ENCODE data around the gene TNFRSF11A.

The TNFRSF11A gene

DNA sequence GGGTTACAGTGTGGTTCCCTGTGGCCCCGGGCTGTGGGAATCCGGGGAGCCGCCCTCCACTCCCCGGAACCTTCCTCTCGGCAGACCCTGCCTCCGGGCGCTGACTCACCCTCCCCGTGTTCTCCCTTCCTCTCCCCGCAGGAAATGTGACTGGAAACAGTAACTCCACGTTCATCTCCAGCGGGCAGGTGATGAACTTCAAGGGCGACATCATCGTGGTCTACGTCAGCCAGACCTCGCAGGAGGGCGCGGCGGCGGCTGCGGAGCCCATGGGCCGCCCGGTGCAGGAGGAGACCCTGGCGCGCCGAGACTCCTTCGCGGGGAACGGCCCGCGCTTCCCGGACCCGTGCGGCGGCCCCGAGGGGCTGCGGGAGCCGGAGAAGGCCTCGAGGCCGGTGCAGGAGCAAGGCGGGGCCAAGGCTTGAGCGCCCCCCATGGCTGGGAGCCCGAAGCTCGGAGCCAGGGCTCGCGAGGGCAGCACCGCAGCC lies 59.5 kb downstream of the TNFRSF11A start:
- DNase-seq = no peak

DNA sequence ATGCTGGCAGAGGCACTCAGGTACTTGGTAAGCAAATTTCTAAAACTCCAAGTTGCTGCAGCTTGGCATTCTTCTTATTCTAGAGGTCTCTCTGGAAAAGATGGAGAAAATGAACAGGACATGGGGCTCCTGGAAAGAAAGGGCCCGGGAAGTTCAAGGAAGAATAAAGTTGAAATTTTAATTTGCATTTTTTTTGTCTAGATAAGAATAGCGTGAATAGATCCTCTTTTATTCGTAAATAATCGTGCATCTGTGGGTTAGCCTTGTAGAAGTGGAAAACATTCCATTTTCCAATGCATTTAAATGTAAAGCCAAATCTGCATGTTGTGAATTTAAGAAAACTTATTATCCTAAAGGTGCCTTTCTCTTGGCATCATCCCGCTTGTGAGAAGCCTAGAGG lies 61.0 kb downstream of the TNFRSF11A start:
- DNase-seq = no peak

DNA sequence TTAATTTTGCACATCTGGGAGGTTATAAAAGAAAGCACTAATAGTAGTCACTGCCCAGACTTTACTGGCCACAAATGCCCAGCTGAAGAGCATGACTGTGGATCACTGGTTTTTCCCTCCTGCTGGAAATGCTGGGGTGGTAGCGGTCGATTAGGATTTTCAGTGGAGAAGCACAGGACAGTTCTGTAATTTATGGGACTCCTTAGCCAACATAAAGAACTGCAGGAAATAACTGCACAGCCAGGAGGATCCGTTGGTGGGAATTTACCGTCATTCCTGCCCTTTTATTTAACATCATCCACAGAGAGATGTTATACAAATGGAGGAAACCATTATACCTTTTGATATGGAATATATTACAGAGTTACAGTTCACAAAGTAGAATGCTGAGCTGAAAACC lies 61.5 kb downstream of the TNFRSF11A start:
- no peak for DNase-seq

DNA sequence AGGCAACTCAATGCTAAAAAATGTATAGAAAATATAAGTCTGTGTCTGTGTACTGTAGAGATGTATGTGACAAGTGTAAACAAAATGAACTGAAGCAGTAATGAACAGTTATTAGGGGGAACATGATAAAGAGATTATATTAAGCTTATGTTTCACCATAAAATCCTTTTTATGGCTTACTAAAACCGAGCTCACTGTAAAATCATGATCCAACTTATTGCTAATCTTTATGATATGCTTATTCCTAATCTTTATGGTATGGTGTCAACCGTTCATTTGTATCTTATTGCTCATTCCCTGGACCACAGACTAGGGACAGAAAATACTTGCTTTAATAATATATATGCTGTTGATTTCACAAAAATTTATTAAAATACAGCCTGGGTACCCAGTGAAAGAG lies 62.1 kb downstream of the TNFRSF11A start:
- DNase-seq = no peak

DNA sequence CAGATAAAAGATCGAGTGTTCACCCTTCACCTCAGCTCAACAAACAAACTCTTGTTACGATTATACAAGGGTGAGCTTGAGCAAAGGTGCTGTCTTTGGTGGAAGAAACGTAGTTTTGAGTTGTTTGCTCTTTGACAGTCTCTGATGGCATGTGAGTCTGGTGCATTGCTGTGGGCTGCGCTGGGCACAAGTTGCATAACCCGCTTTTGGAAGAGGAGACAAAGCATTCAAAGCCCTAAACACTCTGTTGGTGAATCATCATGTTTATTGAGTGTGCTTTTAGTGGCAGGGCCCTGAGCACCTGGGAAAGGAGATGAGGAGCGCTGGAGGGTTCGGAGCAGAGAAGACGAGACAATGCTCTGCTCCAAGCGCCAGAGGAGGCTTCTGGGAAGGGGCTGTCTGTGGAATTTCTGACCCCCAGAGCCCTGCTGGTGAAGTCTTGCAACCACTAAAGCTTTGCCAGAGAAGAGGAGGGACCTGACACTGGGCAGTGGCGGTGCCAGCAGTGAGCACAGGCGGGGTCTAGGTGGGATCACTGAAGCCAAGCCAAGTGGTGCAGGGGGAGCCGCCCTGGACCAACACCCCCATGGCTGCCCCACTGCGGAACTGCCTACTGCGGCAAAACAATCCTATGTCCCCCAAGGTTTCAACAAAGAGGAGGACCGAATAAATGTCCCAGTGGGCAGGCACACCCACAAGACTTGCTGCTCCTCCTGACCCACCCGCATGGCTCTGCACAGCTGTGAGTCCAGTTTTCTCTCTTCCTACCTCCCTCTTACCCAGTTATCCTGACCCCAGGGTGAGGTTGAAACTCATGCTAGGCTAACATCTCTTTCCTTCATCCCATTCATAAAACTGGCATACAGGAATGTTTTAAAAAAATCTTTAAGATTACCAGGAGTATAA lies 64.0 kb downstream of the TNFRSF11A start:
- DNase-seq = no peak

DNA sequence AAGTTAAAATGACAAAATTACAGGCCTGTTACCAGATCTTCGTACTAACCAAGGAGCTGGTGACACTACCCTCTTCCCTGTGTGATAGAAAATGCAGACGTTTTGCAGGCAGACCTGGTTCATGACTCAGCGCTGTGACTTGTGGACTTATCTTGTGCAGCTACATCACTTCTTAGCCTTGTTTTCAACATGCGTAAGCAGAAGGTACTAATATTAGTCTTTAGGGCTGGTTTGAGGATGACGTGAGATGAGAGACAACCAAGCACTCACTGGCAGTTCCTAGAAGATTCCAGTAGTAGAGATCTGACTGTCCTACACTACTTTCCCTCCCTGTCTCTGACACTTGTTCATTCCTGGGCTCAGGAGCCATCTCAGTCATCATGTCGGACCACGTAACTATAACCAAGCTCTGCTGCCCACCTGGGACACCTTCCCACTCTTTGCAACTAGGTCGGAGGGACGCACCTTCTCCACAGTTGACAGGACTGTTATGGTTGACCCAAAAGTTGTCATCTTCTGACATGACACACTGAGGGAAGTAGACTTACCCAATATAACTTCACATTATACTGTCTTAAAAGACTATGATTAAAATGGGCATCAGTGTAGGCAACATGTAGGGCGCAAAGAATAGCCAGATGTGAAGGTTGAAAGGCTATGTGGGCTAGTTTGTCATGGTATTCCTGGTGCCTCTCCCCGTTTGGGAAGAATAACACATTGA lies 64.8 kb downstream of the TNFRSF11A start:
- DNase-seq = no peak

DNA sequence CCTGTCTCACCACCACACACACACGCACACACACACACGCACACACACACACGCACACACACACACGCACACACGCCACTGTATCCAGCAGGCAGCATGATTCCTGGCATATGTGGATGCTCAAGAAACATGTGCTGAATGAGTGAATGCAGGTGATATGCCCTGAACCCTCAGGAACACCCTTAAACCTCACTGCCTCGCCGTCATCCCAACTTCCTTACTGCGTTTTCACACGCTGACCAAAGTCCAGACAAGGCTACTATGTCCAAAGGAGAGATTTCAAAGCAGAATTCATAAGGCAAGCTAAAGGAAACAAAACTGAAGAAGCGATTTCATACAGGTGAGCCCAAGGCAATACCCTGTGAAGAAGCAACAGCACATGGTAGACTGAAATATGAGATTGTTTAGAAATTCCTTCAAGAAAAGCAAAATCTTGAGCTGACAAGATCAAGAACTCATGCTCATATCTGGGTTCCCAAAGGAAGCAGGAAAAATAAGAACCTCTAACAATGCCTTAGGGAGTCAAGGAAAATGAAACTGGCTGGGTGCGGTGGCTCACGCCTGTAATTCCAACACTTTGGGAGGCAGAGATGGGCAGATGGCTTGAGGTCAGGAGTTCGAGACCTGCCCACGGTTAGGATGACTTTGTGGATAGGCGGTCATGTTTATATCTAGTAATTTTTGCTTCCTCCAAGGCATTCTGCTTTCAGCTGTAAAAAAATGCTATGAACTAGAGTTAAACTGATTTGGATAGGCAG lies 69.1 kb downstream of the TNFRSF11A start:
- DNase-seq = no peak

DNA sequence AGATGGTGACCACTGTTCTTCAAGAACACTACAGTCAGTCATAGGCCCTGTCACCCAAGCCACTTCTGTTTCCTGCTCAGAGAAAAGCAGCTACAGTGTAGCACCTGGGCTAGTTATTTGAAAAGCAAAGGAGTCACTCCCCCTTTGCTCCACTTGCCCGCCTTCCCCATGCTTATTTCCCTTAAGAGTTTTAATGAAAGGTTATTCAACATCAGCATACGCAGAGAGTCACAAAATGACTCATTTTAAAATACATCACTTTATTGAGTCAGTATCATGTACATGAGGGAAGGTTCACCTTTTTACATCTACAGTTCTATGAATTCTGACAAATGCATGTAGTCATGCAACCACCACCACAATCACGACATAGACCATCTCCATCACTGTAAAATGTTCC lies 71.3 kb downstream of the TNFRSF11A start:
- no peak for DNase-seq

DNA sequence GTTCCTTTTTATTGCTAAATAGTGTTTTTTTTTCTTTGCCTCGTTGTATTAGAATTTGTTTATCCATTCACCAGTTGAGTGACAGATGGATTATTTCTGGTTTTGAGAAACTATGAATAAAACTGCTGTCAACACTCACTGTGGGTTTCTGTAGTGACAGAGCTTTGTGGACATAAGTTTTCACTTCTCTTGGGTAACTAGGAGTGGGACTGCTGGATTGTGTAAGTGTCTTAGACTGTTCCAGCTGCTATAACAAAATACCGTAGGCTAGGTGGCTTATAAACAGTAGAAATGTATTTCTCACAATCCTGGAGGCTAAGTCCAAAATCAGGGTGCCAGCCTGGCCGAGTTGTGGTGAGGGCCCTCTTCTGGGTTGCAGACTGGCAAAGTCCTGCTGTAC lies 71.9 kb downstream of the TNFRSF11A start:
- no peak for DNase-seq

DNA sequence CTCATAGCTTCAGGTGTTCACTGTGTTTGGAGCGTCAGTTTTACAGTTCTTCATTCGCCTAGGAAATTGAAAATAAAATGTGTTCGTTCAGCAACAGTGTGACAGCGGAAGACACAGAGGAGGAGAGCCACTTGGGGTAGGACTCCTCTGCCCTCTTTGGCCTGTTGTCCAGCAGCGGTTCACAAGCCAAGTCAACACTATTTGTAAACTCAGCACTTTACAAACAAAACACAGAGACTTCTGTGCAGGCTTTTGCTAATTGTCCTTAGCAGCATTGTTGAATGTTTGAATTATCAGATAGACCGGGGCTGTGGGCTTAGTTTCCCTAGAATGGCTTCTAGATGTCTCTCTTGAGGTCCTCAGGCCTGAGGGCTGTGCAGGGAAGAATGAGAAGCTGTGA lies 73.2 kb downstream of the TNFRSF11A start:
- no peak for DNase-seq

DNA sequence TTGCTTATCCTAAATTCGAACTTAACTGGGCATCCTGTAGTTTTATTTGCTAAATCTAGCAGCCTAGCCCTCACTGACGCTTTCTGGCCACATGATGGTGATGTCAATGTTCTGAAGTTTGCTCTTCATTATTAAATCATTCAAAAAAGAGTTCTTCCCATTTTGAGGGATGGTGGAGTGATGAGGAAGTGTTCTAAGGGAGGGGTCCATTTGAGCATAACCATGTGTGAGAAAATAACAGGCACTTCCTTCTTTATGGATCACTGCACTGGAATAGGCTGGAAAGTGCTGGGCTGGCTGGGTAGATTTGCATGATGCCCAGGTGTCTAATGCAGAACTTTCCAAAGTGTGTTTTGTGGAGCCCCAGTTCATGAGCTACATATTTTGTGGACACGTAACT lies 74.2 kb downstream of the TNFRSF11A start:
- no peak for DNase-seq

DNA sequence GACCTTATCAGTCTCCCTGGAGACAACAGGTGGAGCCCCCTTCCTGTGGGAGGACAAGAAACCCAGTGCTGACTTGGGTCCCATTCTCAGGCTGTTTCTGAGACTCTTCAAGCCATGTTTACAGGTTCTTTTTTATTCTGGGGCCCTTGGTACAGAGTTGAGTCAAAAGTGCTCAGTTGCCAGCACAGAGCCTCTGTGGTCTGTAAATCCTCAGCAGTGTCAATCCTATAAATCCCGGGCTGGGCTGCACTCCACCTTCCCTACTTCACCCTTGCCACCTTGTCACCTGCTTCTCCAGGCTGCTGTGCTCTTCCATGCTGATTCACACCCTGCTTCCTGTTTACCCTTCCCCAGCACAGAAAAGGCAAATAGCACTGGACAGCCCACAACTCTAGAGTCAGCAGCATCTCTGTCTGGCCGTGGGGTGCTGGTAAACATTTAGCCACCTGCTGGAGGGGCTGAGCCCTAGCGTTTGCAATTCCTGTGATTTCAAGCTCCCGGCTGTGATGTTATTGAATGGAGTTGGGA lies 74.7 kb downstream of the TNFRSF11A start:
- DNase-seq = peak; percentile 23

DNA sequence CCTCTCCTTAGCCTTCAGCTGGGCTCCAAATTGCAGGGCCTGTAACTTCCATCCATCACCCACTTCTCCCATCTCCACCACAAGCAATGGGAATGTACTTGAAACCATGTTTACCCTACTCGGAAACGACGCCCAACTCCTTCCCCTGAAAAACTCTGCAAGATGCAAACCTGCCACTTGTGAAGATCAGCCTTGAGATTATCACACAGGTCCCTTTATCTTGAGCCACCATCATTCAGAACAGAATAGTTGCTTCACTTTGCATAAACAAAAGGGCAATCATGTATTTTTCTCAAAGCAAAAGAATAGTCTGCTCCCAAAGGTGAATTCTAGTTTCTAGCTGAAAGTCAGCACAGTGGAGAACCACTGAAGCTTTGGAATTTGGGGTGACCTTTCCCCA lies 75.8 kb downstream of the TNFRSF11A start:
- DNase-seq = no peak

DNA sequence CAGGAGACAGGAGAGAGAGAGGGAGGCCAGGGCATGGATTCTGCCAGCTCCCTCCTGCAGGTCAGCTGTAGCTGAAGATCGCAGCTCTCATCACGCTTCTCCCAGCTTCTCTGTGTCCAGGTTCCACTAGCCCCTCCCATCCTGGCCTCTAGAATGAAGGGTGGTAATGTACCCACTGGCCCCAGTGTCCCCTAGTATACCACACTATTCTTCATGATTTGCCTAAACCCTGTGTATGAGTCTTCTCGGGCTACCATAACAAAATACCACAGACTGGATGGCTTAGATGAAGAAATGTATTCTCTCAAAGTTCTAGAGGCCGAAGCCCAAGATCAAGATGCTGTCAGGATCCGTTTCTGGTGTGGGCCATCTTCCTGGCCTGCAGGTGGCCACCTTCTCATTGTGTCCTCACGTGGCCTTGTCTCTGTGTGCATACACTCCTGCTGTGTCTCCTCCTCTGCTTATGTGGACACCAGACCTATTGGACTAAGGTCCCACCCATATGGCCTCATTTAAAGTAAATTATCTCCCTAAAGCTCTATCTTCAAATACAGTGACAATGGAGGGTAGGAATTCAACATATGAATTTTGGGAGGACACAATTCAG lies 77.3 kb downstream of the TNFRSF11A start:
- no peak for DNase-seq

DNA sequence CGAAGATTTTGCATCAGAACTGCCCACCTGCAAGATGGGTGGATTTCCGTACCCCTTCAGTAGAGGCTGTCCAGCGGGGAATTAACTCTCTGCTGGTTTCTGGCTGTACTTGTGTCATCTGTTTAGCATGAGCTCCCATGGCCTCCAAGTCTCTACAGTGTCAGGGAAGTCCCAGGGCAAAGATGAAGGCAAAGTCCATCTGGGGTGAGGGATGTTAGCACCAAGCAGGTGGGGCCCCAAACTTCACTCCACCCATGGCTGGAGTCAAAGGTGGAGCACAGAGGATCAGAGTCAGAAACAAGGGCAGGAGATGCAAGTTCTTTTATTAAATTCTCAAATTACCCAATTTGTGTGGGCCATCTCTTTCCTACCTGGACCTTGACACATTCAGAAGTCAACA lies 78.0 kb downstream of the TNFRSF11A start:
- no peak for DNase-seq

DNA sequence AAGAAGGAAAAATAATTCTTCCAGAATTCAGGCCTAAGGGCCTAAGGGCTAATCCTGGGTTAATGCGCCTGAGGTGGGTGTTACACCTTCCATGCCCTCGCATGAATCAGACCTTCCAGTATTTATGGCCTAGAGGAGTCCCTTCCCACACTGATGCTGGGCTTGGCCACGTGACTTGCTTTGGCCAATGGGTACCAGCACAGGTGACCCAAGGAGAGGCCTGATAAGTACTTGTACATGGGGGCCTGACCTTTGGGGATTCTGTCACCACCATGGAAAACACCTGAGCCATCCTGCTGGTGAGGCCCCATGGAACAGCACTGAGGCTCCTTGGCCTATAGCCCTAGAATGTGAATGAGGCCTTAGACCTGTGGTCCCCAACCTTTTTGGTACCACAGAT lies 79.8 kb downstream of the TNFRSF11A start:
- no peak for DNase-seq

DNA sequence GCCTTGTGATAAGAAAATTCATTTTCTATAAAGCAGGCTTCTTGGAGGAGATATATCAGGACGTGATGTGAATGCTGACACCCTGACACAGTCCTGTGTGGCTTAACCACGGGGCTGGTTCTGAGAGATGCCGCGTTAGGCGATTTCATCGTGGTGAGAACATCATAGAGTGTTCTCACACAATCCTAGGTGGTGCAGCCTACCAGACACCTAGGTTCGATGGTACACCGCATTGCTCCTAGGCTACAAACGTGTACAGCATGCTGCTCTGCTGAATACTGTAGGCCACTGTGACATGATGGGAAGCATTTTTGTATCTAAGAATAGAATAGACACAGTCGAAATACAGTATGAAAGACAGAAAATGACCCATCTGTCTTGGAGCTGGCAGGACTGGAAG lies 82.5 kb downstream of the TNFRSF11A start:
- DNase-seq = no peak

DNA sequence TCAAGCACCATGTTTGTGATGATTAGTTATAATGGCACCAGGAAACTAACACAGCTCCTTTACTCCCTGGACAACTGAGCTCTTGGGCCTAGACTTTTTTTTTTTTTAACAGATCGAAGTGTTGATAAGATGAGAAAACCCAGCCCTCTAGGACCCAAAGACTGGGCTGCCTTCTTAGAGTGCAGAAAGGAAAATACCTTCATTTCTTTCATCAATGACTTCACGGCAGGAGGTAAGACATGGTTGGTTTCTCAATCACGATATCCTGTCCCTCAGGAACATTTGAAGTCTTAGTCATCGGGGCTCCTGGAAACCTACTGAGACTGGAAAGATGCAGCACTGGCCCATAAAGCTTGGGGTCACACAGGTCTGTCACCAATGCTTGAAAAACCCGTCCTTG lies 84.7 kb downstream of the TNFRSF11A start:
- no peak for DNase-seq

DNA sequence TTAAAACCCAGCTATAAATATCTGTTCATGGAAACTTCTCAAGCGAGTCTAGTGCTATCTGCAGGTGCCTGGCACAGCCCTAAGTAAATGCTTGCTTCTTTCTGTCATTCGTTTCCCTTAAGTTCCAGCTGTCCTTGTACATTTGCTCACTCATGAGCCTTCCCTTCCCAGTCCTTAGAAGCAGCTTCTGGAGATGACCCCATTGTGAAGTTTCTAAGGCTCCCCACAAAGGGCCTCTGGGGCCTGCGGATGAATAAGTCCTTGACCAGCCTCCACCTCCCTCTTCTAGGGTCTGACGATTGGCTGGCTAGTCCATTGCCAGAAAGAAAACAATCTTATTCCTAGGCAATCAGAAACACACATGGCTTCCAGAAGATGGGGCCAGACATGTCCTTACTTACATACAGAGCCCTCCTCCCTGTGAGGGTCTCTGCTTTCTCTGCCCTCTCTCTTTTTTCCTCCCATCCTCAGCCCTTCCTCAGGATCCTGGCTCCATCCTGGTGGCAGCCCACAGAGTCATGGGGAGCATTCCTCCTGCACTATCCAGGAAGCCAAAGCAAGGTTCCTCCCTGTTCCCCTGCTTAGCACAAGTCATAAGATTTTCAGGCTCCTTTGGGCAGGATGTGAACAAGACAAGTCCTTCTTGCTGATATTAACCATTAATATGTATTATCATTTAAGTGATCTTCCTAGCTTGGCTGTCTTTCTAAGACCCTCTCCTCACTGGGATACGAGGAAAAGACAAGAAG lies 87.3 kb downstream of the TNFRSF11A start:
- DNase-seq = no peak

DNA sequence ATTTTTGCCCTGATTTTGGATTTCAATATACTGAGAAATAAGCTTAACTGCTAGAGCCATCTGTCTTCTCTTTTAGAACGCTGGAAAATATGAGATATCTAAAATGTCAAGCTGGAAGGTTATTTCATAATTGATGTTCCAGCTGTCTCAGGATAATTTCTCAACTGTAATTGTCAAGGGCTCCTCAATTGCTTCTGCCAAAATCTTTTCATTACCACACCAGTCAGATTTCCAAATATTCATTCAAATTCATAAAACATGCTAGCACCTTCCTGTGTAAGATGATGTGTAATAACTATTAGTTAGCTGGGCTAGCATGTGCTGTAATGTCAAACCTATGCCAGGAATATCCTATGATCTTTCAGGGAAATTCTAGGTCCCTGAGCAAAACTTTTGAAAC lies 88.1 kb downstream of the TNFRSF11A start:
- DNase-seq = no peak

DNA sequence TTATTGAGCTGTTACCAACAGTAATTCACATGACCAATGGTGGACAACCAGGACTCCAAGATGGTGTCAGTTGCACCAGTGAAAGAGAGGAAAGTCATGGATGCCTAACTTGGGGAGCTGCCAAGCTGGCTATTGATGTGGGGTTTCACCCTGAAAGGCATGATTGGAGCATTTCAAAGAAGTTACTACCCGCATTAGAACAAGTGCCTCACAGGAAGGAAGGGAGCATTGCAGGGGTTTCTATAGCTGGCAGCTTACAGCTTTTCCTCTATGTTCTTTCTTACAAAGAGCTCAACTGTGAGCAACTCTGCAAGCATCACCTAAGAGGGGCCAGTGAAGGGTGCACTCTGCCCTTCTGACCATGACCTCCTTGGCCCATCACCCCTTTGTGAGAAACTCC lies 93.1 kb downstream of the TNFRSF11A start:
- no peak for DNase-seq

DNA sequence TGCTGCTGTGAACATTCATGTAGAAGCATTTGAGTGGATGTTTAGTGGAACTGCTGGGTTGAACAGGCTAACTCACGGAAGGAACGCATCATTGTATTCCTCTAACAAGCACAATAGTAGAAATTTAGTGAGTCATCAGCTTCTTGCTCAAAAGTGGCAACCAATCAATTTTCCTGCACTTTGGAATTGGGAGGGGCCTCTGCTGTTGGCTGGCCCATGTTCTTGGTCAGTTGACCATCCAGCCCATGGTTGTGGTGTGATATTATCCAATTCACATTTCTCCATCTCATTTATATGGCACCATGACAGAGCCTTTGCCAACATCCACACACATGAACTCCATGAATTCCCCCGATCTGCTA lies 95.0 kb downstream of the TNFRSF11A start:
- no peak for DNase-seq

Data from 8988T (cell line).